ENCODE measurements around the gene CD226. TPM values are rescaled to one million over a fixed set of nuclear protein-coding genes. Genes with fewer than 3 reads are reported as not detected.
"Not testable (repeated sequence)": the region's sequence is repeated elsewhere in the genome, so short reads cannot be mapped to it uniquely, and the experiment has no call there.

CD226 gene
- total RNA-seq, 3 donors from 2014 or later, result 1.8 to 4.9 (median 2.1) TPM

DNA sequence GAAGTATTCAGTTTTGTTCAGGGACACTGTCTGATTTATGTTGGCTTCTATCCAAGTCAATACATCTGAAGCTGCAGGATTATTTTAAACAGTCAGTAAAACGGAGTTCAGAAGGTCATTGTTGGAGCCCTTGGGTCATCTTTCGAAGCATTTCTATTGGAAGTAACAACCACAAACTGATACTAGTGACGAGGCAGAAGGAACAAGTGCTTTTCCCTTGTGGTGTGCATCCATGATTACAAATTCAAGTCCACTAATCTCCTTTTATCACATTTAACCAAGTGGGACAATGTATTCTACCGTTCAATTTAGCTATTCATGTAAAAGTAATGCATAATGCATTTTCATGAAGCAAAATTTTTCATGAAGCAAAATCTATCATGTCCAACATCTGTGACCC is 76.9 kb downstream of the CD226 start:
- Histone ChIP-seq H3K27me3 (no peaks in the 10 kb centered on the region), H3K9me3 (no peaks in the 10 kb centered on the region), H3K4me1 (no peaks in the 10 kb centered on the region), H3K4me3 (no peak overlapping the region), H3K27ac (no peak overlapping the region), H3K36me3 (no peaks in the 10 kb centered on the region)
- intact Hi-C loops (cut with DNase I; ENCODE audit: low total_unique reads), result no loop called here
- TF ChIP-seq, protein P1, sequence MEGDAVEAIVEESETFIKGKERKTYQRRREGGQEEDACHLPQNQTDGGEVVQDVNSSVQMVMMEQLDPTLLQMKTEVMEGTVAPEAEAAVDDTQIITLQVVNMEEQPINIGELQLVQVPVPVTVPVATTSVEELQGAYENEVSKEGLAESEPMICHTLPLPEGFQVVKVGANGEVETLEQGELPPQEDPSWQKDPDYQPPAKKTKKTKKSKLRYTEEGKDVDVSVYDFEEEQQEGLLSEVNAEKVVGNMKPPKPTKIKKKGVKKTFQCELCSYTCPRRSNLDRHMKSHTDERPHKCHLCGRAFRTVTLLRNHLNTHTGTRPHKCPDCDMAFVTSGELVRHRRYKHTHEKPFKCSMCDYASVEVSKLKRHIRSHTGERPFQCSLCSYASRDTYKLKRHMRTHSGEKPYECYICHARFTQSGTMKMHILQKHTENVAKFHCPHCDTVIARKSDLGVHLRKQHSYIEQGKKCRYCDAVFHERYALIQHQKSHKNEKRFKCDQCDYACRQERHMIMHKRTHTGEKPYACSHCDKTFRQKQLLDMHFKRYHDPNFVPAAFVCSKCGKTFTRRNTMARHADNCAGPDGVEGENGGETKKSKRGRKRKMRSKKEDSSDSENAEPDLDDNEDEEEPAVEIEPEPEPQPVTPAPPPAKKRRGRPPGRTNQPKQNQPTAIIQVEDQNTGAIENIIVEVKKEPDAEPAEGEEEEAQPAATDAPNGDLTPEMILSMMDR (IDR thresholded peaks at IDR 0.05), result no peak
- TF ChIP-seq POLR2A (IDR thresholded peaks at IDR 0.05) (no peak), POLR2AphosphoS5 (IDR thresholded peaks at IDR 0.05) (no peak)
- DNase-seq (ENCODE audit: low spot score in 2 of 2), result no peak

DNA sequence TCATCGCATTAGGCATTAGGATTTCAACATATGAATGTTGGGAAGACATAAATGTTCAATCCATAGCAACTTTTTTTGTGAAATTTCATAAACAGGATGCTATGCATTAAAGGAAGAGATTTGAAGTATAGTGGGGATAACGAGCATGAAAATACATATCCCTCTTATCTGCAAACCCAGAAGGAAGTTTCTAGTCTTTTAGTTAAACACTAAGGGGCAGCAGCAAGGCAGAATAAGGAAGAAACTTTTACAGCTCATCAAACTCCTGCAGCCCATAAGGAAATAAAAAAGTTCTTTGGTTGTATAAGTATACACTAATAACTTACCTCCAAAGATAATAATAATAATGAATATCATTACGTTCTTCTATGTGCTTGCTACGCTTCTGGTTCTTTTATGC is 81.5 kb downstream of the CD226 start:
- Histone ChIP-seq H3K4me3 (no peak overlapping the region), H3K36me3 (no peaks in the 10 kb centered on the region), H3K4me1 (no peaks in the 10 kb centered on the region), H3K27ac (no peak overlapping the region), H3K9me3 (no peaks in the 10 kb centered on the region), H3K27me3 (no peaks in the 10 kb centered on the region)
- TF ChIP-seq, protein P1 (IDR thresholded peaks at IDR 0.05), result no peak
- TF ChIP-seq POLR2AphosphoS5 (IDR thresholded peaks at IDR 0.05) (no peak), POLR2A (IDR thresholded peaks at IDR 0.05) (no peak)
- intact Hi-C loops (cut with DNase I; ENCODE audit: low total_unique reads), result no loop called here
- DNase-seq (ENCODE audit: low spot score in 2 of 2), result no peak

DNA sequence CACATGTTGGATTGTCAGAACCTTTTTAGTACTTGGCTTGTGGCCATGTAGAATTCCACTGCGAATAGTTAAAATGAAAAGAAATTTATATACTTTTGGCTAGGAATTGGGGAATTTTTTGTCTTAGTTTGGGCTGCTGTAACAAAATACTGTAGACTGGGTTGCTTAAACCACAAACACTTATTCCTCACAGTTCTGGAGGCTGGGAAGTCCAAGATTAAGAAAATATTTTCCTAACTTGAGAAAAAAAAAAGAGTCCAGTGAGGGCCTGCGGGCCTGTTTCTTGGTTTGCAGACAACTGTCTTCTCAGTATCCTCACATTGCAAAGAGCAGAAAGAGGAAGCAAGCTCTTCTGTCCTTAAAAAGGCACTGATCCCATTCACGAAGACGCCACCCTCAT is 81.9 kb downstream of the CD226 start:
- Histone ChIP-seq H3K27me3 (no peaks in the 10 kb centered on the region), H3K36me3 (no peaks in the 10 kb centered on the region), H3K9me3 (no peaks in the 10 kb centered on the region), H3K4me3 (no peak overlapping the region), H3K27ac (no peak overlapping the region), H3K4me1 (no peaks in the 10 kb centered on the region)
- DNase-seq (ENCODE audit: low spot score in 2 of 2), result no peak
- TF ChIP-seq POLR2AphosphoS5 (IDR thresholded peaks at IDR 0.05), result no peak
- intact Hi-C loops (cut with DNase I; ENCODE audit: low total_unique reads), result no loop called here

DNA sequence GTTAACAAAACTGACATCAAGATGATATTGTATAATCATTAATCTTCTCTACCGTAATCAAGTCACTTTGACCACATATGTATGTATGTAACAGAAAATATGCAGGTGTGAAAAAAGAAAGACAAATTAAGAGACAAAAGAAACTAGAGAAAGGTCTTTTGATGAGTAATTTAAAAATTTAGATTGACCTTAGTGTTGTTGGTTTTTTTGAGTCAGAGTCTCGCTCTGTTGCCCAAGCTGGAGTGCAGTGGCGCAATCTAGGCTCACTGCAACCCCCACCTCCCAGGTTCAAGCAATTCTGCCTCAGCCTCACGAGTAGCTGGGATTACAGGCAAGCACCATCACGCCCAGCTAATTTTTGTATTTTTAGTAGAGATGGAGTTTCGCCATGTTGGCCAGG is 82.9 kb downstream of the CD226 start:
- H3K36me3 ChIP-seq; intact Hi-C loops (cut with DNase I; ENCODE audit: low total_unique reads): not testable (repeated sequence)

DNA sequence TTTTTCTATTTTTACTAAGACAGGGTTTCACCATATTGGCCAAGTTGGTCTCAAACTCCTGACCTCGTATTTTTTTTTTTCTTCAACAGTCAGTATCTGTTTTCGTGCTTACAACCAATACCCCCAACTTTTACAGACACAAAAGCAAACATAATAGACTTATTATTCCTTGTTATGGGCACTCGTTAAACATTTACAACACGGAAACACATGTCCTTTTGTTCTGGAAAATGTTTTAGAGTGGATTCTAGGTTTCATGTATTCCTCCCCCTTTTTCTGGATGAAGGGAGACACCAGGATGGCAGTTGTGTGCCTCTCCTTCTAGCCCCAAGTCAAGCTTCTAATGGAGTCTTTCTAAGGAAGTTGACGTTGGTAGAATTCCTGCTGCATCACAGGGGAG is 88.8 kb downstream of the CD226 start:
- H3K27me3 ChIP-seq, result no peaks in the 10 kb centered on the region
- no peak overlapping the region for H3K27ac ChIP-seq
- no peaks in the 10 kb centered on the region for H3K36me3 ChIP-seq
- TF ChIP-seq, protein P1 (IDR thresholded peaks at IDR 0.05), result no peak
- TF ChIP-seq POLR2A (IDR thresholded peaks at IDR 0.05) (no peak), POLR2AphosphoS5 (IDR thresholded peaks at IDR 0.05) (no peak)
- no peaks in the 10 kb centered on the region for H3K9me3 ChIP-seq
- intact Hi-C loops (cut with DNase I; ENCODE audit: low total_unique reads), result no loop called here
- no peak overlapping the region for H3K4me3 ChIP-seq
- DNase-seq (ENCODE audit: low spot score in 2 of 2), result no peak
- no peaks in the 10 kb centered on the region for H3K4me1 ChIP-seq

More for the DNA sequence above, 82.9 kb downstream of the CD226 start:
- not testable (repeated sequence) for DNase-seq (ENCODE audit: low spot score in 2 of 2); H3K4me3 ChIP-seq; H3K9me3 ChIP-seq; H3K4me1 ChIP-seq; H3K27ac ChIP-seq; H3K27me3 ChIP-seq

DNA sequence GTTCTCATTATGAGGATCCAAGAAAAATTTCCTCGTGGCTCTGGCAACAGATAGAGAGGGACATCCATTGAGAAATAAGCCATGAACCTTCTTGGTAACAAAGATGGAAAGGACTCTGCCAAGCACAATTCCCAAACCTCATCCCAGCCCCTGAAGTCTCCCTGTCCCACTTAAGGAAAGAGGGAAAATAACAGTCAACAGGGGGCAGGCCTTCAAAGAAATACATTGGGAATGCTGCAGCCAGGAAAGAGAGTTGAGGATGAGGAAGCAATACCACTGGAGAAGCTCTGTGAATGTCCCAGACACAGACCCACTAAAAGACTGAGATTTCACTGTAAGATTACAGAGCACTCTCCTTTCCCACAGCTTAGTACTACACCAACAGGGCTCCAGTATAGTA is 93.2 kb downstream of the CD226 start:
- H3K4me3 ChIP-seq, result no peak overlapping the region
- intact Hi-C loops (cut with DNase I; ENCODE audit: low total_unique reads), result no loop called here
- H3K9me3 ChIP-seq, result no peaks in the 10 kb centered on the region
- H3K27ac ChIP-seq, result no peak overlapping the region
- DNase-seq (ENCODE audit: low spot score in 2 of 2), result no peak
- H3K4me1 ChIP-seq, result no peaks in the 10 kb centered on the region
- TF ChIP-seq, protein P1 (IDR thresholded peaks at IDR 0.05), result no peak
- TF ChIP-seq POLR2A (IDR thresholded peaks at IDR 0.05), result no peak
- TF ChIP-seq POLR2AphosphoS5 (IDR thresholded peaks at IDR 0.05), result no peak
- H3K27me3 ChIP-seq, result no peaks in the 10 kb centered on the region
- H3K36me3 ChIP-seq, result no peaks in the 10 kb centered on the region
